ENCODE data around the gene IMMP2L. TPM values are rescaled to one million over a fixed set of nuclear protein-coding genes. Genes with fewer than 3 reads are reported as not detected.

Gene IMMP2L
- total and polyA plus RNA-seq, 2 of the 8 experiments (the other 6 are each of a cell fraction or from before 2014, with no cell fraction given) = 2.3 to 10.1 TPM

DNA sequence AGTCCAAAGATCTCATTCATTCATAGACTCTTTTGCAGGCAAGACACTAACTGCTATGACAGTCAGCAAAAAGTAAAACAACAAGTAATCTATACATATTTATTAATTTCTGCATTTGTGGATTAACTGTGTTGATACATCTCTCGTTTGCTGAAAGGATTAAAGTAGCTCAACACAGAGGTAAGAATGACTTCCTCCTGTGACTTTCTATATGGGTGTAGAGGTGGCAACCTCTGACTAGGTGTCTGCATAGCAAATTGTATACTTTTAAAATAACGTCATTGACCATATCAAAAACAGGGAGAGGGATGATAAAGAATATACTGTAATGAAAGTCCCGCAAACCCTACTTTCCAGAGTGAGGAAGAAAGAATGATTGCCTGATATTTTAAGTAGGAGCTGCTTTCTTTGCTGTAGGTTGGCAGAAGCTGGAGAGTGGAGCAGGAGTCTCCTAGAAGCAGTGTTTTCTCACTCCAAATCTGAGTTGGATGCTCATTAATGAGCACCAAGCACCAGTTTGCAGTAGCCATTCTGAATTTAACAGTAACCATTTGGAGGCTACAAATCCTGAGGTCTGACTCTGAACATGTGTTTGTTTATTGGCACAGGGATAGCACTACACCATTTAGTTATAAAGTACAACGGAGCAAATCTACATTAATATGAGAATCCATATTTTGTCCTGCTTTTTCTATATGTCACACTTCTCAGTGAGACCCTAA, 480.6 kb downstream of the IMMP2L start (continued):
- TF ChIP-seq ZNF274 (IDR thresholded peaks at IDR 0.05; ENCODE audit: borderline replicate concordance, extremely low read depth, low read length) (no peak), TEAD4 (IDR thresholded peaks at IDR 0.05; ENCODE audit: low read depth, low read length) (no peak), TBP (IDR thresholded peaks at IDR 0.05; ENCODE audit: low read depth, low read length) (no peak), SIX5 (IDR thresholded peaks at IDR 0.05; ENCODE audit: low read depth, low read length) (no peak), CEBPB (IDR thresholded peaks at IDR 0.05; ENCODE audit: low read depth, low read length) (no peak)
- TF ChIP-seq, protein P1, sequence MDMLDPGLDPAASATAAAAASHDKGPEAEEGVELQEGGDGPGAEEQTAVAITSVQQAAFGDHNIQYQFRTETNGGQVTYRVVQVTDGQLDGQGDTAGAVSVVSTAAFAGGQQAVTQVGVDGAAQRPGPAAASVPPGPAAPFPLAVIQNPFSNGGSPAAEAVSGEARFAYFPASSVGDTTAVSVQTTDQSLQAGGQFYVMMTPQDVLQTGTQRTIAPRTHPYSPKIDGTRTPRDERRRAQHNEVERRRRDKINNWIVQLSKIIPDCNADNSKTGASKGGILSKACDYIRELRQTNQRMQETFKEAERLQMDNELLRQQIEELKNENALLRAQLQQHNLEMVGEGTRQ (IDR thresholded peaks at IDR 0.05; ENCODE audit: low read length) = no peak

All from H1 (cell line).